Effector memory CD4-positive, alpha-beta T cell (primary cell): ENCODE results near the gene SPINK9.

Experiments used
- DNase-seq, 3 donors: peaks; one replicate each; pipeline ENCODE4 v3.0.0-alpha.2; 2020
- H3K27ac ChIP-seq: 2 replicates; pipeline ENCODE4 v1.7.0; 2013; ENCODE audit warnings: mild to moderate bottlenecking, low read length, moderate library complexity; ENCODE audit not compliant: insufficient read depth, poor library complexity, severe bottlenecking
- H3K27me3 ChIP-seq: replicated peaks from 2 replicates; pipeline ENCODE4 v1.7.0; 2013; ENCODE audit warnings: mild to moderate bottlenecking, low read length; ENCODE audit not compliant: insufficient read depth, control insufficient read depth, poor library complexity, severe bottlenecking
- H3K36me3 ChIP-seq: 2 replicates; pipeline ENCODE4 v1.7.0; 2013; ENCODE audit warnings: mild to moderate bottlenecking, low read length, moderate library complexity; ENCODE audit not compliant: control insufficient read depth, insufficient read depth
- H3K4me1 ChIP-seq: 2 replicates; pipeline ENCODE4 v1.7.0; 2013; ENCODE audit warnings: low read length, mild to moderate bottlenecking; ENCODE audit not compliant: control insufficient read depth, insufficient read depth, poor library complexity, severe bottlenecking
- H3K4me3 ChIP-seq: 2 replicates; pipeline ENCODE4 v1.7.0; 2013; ENCODE audit warnings: low read length, low read depth, mild to moderate bottlenecking; ENCODE audit not compliant: insufficient read depth, poor library complexity, severe bottlenecking
- H3K9me3 ChIP-seq: 2 replicates; pipeline ENCODE4 v1.7.0; 2013; ENCODE audit warnings: mild to moderate bottlenecking, low read length, moderate library complexity; ENCODE audit not compliant: control insufficient read depth
- total RNA-seq, 3 donors: gene quantifications; one replicate each; lab custom pipeline; 2026; lab: John Stamatoyannopoulos, UW

SPINK9 gene
- total RNA-seq = 0 to 0.09 (median 0) reads per million in 3 donors

- H3K27ac ChIP-seq = no peak within 1 kb of the TSS
- no peaks in the 10 kb centered on the region for H3K36me3 ChIP-seq
- no peak for DNase-seq
- no peaks in the 10 kb centered on the region for H3K4me1 ChIP-seq
- H3K4me3 ChIP-seq = no peak within 1 kb of the TSS
- H3K27me3 ChIP-seq = no peaks in the 10 kb centered on the region
- no peaks in the 10 kb centered on the region for H3K9me3 ChIP-seq
Measured at GRCh38 chr5:148335259-148335658, at the start of gene SPINK9. SPINK9 (plus strand) TSS chr5:148335559; CDS start chr5:148335614, 55 bp downstream.

GRCh38 chr5:148290271-148291195 lies 44.8 kb upstream of the SPINK9 start:
- no peaks in the 10 kb centered on the region for H3K4me1 ChIP-seq
- H3K9me3 ChIP-seq = no peaks in the 10 kb centered on the region
- no peak for DNase-seq
- H3K4me3 ChIP-seq = no peak overlapping the region
- H3K27ac ChIP-seq = no peak overlapping the region
- H3K36me3 ChIP-seq = no peaks in the 10 kb centered on the region
- H3K27me3 ChIP-seq = no peaks in the 10 kb centered on the region

GRCh38 chr5:148297731-148298130 lies 37.6 kb upstream of the SPINK9 start:
- H3K4me3 ChIP-seq = no peak overlapping the region
- H3K27ac ChIP-seq = no peak overlapping the region
- no peaks in the 10 kb centered on the region for H3K36me3 ChIP-seq
- no peak for DNase-seq
- H3K4me1 ChIP-seq = no peaks in the 10 kb centered on the region
- H3K27me3 ChIP-seq = no peaks in the 10 kb centered on the region
- no peaks in the 10 kb centered on the region for H3K9me3 ChIP-seq

- Histone ChIP-seq H3K36me3 (no peaks in the 10 kb centered on the region), H3K4me3 (no peak overlapping the region), H3K27ac (no peak overlapping the region), H3K27me3 (no peaks in the 10 kb centered on the region), H3K9me3 (no peaks in the 10 kb centered on the region), H3K4me1 (no peaks in the 10 kb centered on the region)
- no peak for DNase-seq
Measured at GRCh38 chr5:148306446-148306845, 28.9 kb upstream of the SPINK9 start.

- no peaks in the 10 kb centered on the region for H3K4me1 ChIP-seq
- DNase-seq = no peak
- no peak overlapping the region for H3K4me3 ChIP-seq
- H3K27ac ChIP-seq = no peak overlapping the region
- no peaks in the 10 kb centered on the region for H3K27me3 ChIP-seq
- H3K36me3 ChIP-seq = no peaks in the 10 kb centered on the region
- H3K9me3 ChIP-seq = no peaks in the 10 kb centered on the region
Measured at GRCh38 chr5:148309019-148309418, 26.3 kb upstream of the SPINK9 start.

GRCh38 chr5:148309746-148310145 lies 25.6 kb upstream of the SPINK9 start:
- no peak overlapping the region for H3K27ac ChIP-seq
- no peak overlapping the region for H3K4me3 ChIP-seq
- no peaks in the 10 kb centered on the region for H3K9me3 ChIP-seq
- no peaks in the 10 kb centered on the region for H3K27me3 ChIP-seq
- no peaks in the 10 kb centered on the region for H3K36me3 ChIP-seq
- H3K4me1 ChIP-seq = no peaks in the 10 kb centered on the region
- DNase-seq = no peak

- no peaks in the 10 kb centered on the region for H3K36me3 ChIP-seq
- H3K27me3 ChIP-seq = no peaks in the 10 kb centered on the region
- no peaks in the 10 kb centered on the region for H3K9me3 ChIP-seq
- no peak for DNase-seq
- no peak overlapping the region for H3K27ac ChIP-seq
- H3K4me1 ChIP-seq = no peaks in the 10 kb centered on the region
- no peak overlapping the region for H3K4me3 ChIP-seq
Measured at GRCh38 chr5:148311484-148311883, 23.9 kb upstream of the SPINK9 start.

- Histone ChIP-seq H3K27ac (no peak within 1 kb of the TSS), H3K9me3 (no peaks in the 10 kb centered on the region), H3K36me3 (no peaks in the 10 kb centered on the region), H3K4me1 (no peaks in the 10 kb centered on the region), H3K4me3 (no peak within 1 kb of the TSS), H3K27me3 (no peaks in the 10 kb centered on the region)
- DNase-seq = no peak
Measured at GRCh38 chr5:148312153-148312552, 23.2 kb upstream of the SPINK9 start, which contains the start of gene SPINK7. SPINK7 (plus strand) TSS chr5:148312423; CDS start chr5:148312484, 61 bp downstream.

GRCh38 chr5:148314187-148314586 lies 21.2 kb upstream of the SPINK9 start:
- no peak for DNase-seq
- no peaks in the 10 kb centered on the region for H3K4me1 ChIP-seq
- H3K27me3 ChIP-seq = no peaks in the 10 kb centered on the region
- H3K36me3 ChIP-seq = no peaks in the 10 kb centered on the region
- H3K4me3 ChIP-seq = no peak overlapping the region
- no peaks in the 10 kb centered on the region for H3K9me3 ChIP-seq
- no peak overlapping the region for H3K27ac ChIP-seq

- Histone ChIP-seq H3K4me3 (no peak overlapping the region), H3K4me1 (no peaks in the 10 kb centered on the region), H3K27ac (no peak overlapping the region), H3K36me3 (no peaks in the 10 kb centered on the region), H3K9me3 (no peaks in the 10 kb centered on the region), H3K27me3 (no peaks in the 10 kb centered on the region)
- no peak for DNase-seq
Measured at GRCh38 chr5:148314731-148315130, 20.6 kb upstream of the SPINK9 start.
